A673 (cell line): ENCODE data around the gene CETP. TPM values are rescaled to one million over a fixed set of nuclear protein-coding genes. Genes with fewer than 3 reads are reported as not detected.
"Not testable (repeated sequence)": the region's sequence is repeated elsewhere in the genome, so short reads cannot be mapped to it uniquely, and the experiment has no call there.

Source experiments
- BruUV-seq: library from RNA; stranded (reverse); fragments of 400-500 nt; replicated peaks from 2 replicates; lab custom pipeline; 2021; lab: Mats Ljungman, UMichigan
- CTCF ChIA-PET: fragments of 300-600 bp; sonication (Branson Sonifier 250); formaldehyde crosslinking; loops from one replicate; lab custom pipeline; 2022; ENCODE audit warnings: antibody characterized with exemption; lab: Charles Lee
- POLR2A ChIA-PET: fragments of 300-600 bp; sonication (Branson Sonifier 250); formaldehyde crosslinking; loops from one replicate; lab custom pipeline; 2022; ENCODE audit warnings: antibody characterized with exemption; ENCODE audit not compliant: low non-redundant PET; lab: Charles Lee
- DNase-seq: peaks from one replicate; pipeline ENCODE4 v3.0.0-alpha.2; 2015; ENCODE audit warnings: low spot score
- H3K27ac ChIP-seq: fragments of 200-600 bp; sonication (generic); 2 replicates; pipeline ENCODE4 v1.5.1; 2016; ENCODE audit warnings: mixed run types, low read depth, mild to moderate bottlenecking, mixed read lengths, antibody characterized with exemption, low read length; ENCODE audit not compliant: poor library complexity, severe bottlenecking
- H3K27me3 ChIP-seq: fragments of 200-600 bp; sonication (generic); replicated peaks from 2 replicates; pipeline ENCODE4 v1.6.1; 2017; ENCODE audit warnings: mixed run types, low read depth, mild to moderate bottlenecking, mixed read lengths, antibody characterized with exemption, low read length; ENCODE audit not compliant: insufficient read depth, poor library complexity
- H3K36me3 ChIP-seq: fragments of 200-600 bp; sonication (generic); 2 replicates; pipeline ENCODE4 v1.6.1; 2016; ENCODE audit warnings: mixed run types, mild to moderate bottlenecking, mixed read lengths, antibody characterized with exemption, low read length; ENCODE audit not compliant: insufficient read depth, poor library complexity, severe bottlenecking
- H3K4me1 ChIP-seq: fragments of 200-600 bp; sonication (generic); 2 replicates; pipeline ENCODE4 v1.6.1; 2017; ENCODE audit warnings: mixed run types, mild to moderate bottlenecking, mixed read lengths, antibody characterized with exemption, low read length; ENCODE audit not compliant: insufficient read depth, poor library complexity, severe bottlenecking
- H3K4me3 ChIP-seq: fragments of 200-600 bp; sonication (generic); 2 replicates; pipeline ENCODE4 v1.5.1; 2016; ENCODE audit warnings: low read depth, mixed run types, mild to moderate bottlenecking, mixed read lengths, low read length; ENCODE audit not compliant: poor library complexity, severe bottlenecking
- H3K9me3 ChIP-seq: fragments of 200-600 bp; sonication (generic); 2 replicates; pipeline ENCODE4 v1.6.1; 2016; ENCODE audit warnings: mixed run types, low read depth, mild to moderate bottlenecking, mixed read lengths, antibody characterized with exemption, low read length; ENCODE audit not compliant: poor library complexity, severe bottlenecking
- EZH2 ChIP-seq: fragments of 200-600 bp; sonication (generic); IDR thresholded peaks from 2 replicates; pipeline ENCODE4 v1.6.1; 2017; ENCODE audit warnings: borderline replicate concordance, low read depth, mild to moderate bottlenecking, mixed read lengths, antibody characterized with exemption, low read length; ENCODE audit not compliant: poor library complexity, severe bottlenecking
- intact Hi-C: fragments of 100-400 bp; cut with micrococcal nuclease; formaldehyde crosslinking; loops from one replicate; pipeline ENCODE4 v1.10.0; 2022; ENCODE audit not compliant: unreplicated experiment
- total RNA-seq: library from RNA; stranded (reverse); gene quantifications from 2 replicates; pipeline ENCODE4 v1.2.3, GENCODE V29; 2021
- TF ChIP-seq, protein P1 (sequence below): fragments of 300-800, 200-600 bp; sonication (generic); conservative IDR thresholded peaks from 2 replicates; pipeline ENCODE4 v1.5.1; 2017; ENCODE audit warnings: low read depth, mild to moderate bottlenecking, antibody characterized with exemption, low read length, moderate library complexity, mixed read lengths

Gene CETP
- total RNA-seq, 1 experiment from 2014 or later = not detected

DNA sequence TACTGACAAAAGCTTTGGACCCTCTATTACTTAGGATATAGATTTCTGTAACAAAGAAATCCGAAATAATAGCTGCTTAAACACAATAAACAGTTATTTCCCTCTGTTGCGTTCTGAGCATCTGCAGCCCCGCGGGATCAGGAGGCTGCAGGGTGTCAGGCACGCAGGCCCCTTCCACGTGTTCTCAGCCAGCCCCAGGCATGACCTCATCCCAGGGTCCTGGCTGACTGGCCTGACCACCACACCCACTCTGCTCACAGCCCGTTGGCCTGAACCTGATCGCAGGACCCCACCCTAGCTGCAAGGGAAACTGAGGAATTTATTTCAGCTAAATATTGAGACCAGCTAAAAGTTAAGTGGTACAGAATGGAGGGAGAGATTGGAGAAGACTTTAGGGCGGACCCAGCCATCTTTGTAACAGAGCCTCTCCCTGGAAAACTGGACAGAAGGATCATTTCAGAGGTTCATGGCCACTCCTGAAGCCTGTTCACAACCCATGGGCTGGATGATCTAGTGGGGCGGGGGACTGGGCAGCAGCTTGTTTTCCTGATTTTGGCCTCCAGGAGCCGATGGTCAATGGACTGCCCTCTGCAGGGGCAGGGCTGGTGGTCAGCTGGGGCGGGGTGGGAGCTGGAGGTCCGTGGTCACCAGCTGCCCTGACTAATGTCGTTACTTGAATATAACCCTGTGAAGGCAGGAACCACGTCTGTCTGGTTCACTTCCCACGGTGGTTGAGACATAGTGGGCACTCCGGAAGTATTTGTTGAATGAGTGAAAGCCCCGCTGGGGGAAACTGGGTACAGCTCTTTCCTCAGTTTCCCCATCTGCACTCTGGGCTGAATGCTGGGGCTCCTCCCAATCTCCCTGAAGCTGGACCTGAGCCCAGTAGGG, 10.9 kb downstream of the CETP start:
- no peaks in the 10 kb centered on the region for H3K27me3 ChIP-seq
- H3K9me3 ChIP-seq = no peaks in the 10 kb centered on the region
- no peak for DNase-seq
- TF ChIP-seq, protein P1, sequence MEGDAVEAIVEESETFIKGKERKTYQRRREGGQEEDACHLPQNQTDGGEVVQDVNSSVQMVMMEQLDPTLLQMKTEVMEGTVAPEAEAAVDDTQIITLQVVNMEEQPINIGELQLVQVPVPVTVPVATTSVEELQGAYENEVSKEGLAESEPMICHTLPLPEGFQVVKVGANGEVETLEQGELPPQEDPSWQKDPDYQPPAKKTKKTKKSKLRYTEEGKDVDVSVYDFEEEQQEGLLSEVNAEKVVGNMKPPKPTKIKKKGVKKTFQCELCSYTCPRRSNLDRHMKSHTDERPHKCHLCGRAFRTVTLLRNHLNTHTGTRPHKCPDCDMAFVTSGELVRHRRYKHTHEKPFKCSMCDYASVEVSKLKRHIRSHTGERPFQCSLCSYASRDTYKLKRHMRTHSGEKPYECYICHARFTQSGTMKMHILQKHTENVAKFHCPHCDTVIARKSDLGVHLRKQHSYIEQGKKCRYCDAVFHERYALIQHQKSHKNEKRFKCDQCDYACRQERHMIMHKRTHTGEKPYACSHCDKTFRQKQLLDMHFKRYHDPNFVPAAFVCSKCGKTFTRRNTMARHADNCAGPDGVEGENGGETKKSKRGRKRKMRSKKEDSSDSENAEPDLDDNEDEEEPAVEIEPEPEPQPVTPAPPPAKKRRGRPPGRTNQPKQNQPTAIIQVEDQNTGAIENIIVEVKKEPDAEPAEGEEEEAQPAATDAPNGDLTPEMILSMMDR = no peak
- no peak for TF ChIP-seq EZH2
- H3K36me3 ChIP-seq = no peaks in the 10 kb centered on the region
- no peak overlapping the region for H3K27ac ChIP-seq
- no peaks in the 10 kb centered on the region for H3K4me1 ChIP-seq
- BruUV-seq = no TSS peak
- ChIA-PET POLR2A (no interaction called here), CTCF (interaction anchor here (0.7 kb wide), 1 partner anchor 9 kb away, joined by 3 read pairs; no protein-coding TSS in a partner anchor)
- intact Hi-C loops = no loop called here
- no peak overlapping the region for H3K4me3 ChIP-seq

- BruUV-seq = no TSS peak
- ChIA-PET POLR2A (no interaction called here), CTCF (interaction anchor here (0.7 kb wide), 1 partner anchor 9 kb away, joined by 3 read pairs; no protein-coding TSS in a partner anchor)
- Histone ChIP-seq H3K36me3 (no peaks in the 10 kb centered on the region), H3K27me3 (no peaks in the 10 kb centered on the region), H3K9me3 (no peaks in the 10 kb centered on the region), H3K4me1 (no peaks in the 10 kb centered on the region), H3K27ac (no peak overlapping the region), H3K4me3 (no peak overlapping the region)
- DNase-seq = no peak
- TF ChIP-seq EZH2 = no peak
- TF ChIP-seq, protein P1 = no peak
- intact Hi-C loops = no loop called here
Measured at GRCh38 chr16:56973294-56973689, 11.5 kb downstream of the CETP start.

- POLR2A ChIA-PET, intact Hi-C loops: not testable (repeated sequence)
Measured at GRCh38 chr16:56973899-56974298, 12.1 kb downstream of the CETP start.

More at GRCh38 chr16:56973899-56974298, 12.1 kb downstream of the CETP start:
- H3K27me3 ChIP-seq, H3K9me3 ChIP-seq, H3K4me1 ChIP-seq, H3K36me3 ChIP-seq, BruUV-seq, DNase-seq, H3K27ac ChIP-seq, H3K4me3 ChIP-seq: not testable (repeated sequence)
- CTCF ChIA-PET = interaction anchor here (0.7 kb wide), 1 partner anchor 10 kb away, joined by 3 read pairs; no protein-coding TSS in a partner anchor
